ENCODE data around the gene GSTO2.
A peak's percentile ranks its signal among the peaks of the same experiment; 100 is the strongest.

GSTO2 gene

GRCh38 chr10:104267721-104268404, 1.1 kb upstream of the GSTO2 start:
- no peak for TF ChIP-seq CTCF (IDR thresholded peaks at IDR 0.05; ENCODE audit: low read length, missing control alignments)
- H3K4me3 ChIP-seq (replicated peaks; ENCODE audit: low read depth, low read length): peak overlapping the region; percentile 69
- no peak for DNase-seq (ENCODE audit: low read depth)

- peak overlapping the region; percentile 69 for H3K4me3 ChIP-seq (replicated peaks; ENCODE audit: low read depth, low read length)
- DNase-seq (ENCODE audit: low read depth): no peak
- TF ChIP-seq CTCF (IDR thresholded peaks at IDR 0.05; ENCODE audit: low read length, missing control alignments): no peak
Observed at GRCh38 chr10:104268405-104268712, 625 bp upstream of the GSTO2 start.

GRCh38 chr10:104273286-104273685, 4.3 kb downstream of the GSTO2 start:
- no peak for DNase-seq (ENCODE audit: low read depth)
- no peak for TF ChIP-seq CTCF (IDR thresholded peaks at IDR 0.05; ENCODE audit: low read length, missing control alignments)
- no peak overlapping the region for H3K4me3 ChIP-seq (replicated peaks; ENCODE audit: low read depth, low read length)

GRCh38 chr10:104273899-104274575, 5.1 kb downstream of the GSTO2 start:
- TF ChIP-seq CTCF (IDR thresholded peaks at IDR 0.05; ENCODE audit: low read length, missing control alignments): no peak
- DNase-seq (ENCODE audit: low read depth): peak; percentile 46
- H3K4me3 ChIP-seq (replicated peaks; ENCODE audit: low read depth, low read length): no peak overlapping the region

GRCh38 chr10:104274762-104275721, 6.1 kb downstream of the GSTO2 start:
- peak; percentile 87 for TF ChIP-seq CTCF (IDR thresholded peaks at IDR 0.05; ENCODE audit: low read length, missing control alignments)
- peak overlapping the region; percentile 40 for H3K4me3 ChIP-seq (replicated peaks; ENCODE audit: low read depth, low read length)
- DNase-seq (ENCODE audit: low read depth): peak; percentile 49

- no peak overlapping the region for H3K4me3 ChIP-seq (replicated peaks; ENCODE audit: low read depth, low read length)
- DNase-seq (ENCODE audit: low read depth): no peak
- TF ChIP-seq CTCF (IDR thresholded peaks at IDR 0.05; ENCODE audit: low read length, missing control alignments): no peak
Observed at GRCh38 chr10:104276192-104276591, 7.2 kb downstream of the GSTO2 start.

All from fibroblast of pulmonary artery (primary cell).